Neural progenitor cell (in vitro differentiated cells): ENCODE results near the gene COL26A1. TPM values are rescaled to one million over a fixed set of nuclear protein-coding genes. Genes with fewer than 3 reads are reported as not detected.

Experiments used
- DNase-seq: peaks from one replicate; pipeline ENCODE4 v3.0.0-alpha.2; 2016; ENCODE audit warnings: low spot score
- H2AFZ ChIP-seq: fragments of 200-600 bp; sonication (generic); replicated peaks from 2 replicates; pipeline ENCODE4 v1.6.1; 2016; ENCODE audit warnings: antibody characterized with exemption
- H3F3A ChIP-seq: fragments of 200-600 bp; sonication (generic); 2 replicates; pipeline ENCODE4 v1.6.1; 2016; ENCODE audit warnings: antibody characterized with exemption, low read depth
- H3K27ac ChIP-seq: fragments of 200-600 bp; sonication (generic); 2 replicates; pipeline ENCODE4 v1.5.1; 2016; ENCODE audit warnings: mild to moderate bottlenecking
- H3K27me3 ChIP-seq: fragments of 200-600 bp; sonication (generic); 2 replicates; pipeline ENCODE4 v1.6.1; 2016; ENCODE audit warnings: mild to moderate bottlenecking, moderate library complexity
- H3K36me3 ChIP-seq: fragments of 200-600 bp; sonication (generic); 2 replicates; pipeline ENCODE4 v1.5.1; 2016
- H3K4me1 ChIP-seq: fragments of 200-600 bp; sonication (generic); 2 replicates; pipeline ENCODE4 v1.6.1; 2016; ENCODE audit warnings: mixed run types
- H3K4me2 ChIP-seq: fragments of 200-600 bp; sonication (generic); 2 replicates; pipeline ENCODE4 v1.6.1; 2016
- H3K4me3 ChIP-seq: fragments of 200-600 bp; sonication (generic); 2 replicates; pipeline ENCODE4 v1.5.1; 2016
- H3K79me2 ChIP-seq: fragments of 200-600 bp; sonication (generic); 2 replicates; pipeline ENCODE4 v1.6.1; 2016; ENCODE audit warnings: low read depth
- H3K9ac ChIP-seq: fragments of 200-600 bp; sonication (generic); 2 replicates; pipeline ENCODE4 v1.6.1; 2016
- H3K9me3 ChIP-seq: fragments of 200-600 bp; sonication (generic); 2 replicates; pipeline ENCODE4 v1.5.1; 2016; ENCODE audit warnings: low read depth
- H4K20me1 ChIP-seq: fragments of 200-600 bp; sonication (generic); 2 replicates; pipeline ENCODE4 v1.6.1; 2016; ENCODE audit warnings: low read depth
- H3K27ac Mint-ChIP-seq: 3 replicates; pipeline ENCODE4 v1.8.0; 2021; ENCODE audit warnings: mixed read lengths
- H3K27me3 Mint-ChIP-seq: 2 replicates; pipeline ENCODE4 v1.8.0; 2022; ENCODE audit warnings: low read depth, mild to moderate bottlenecking, inconsistent platforms, moderate library complexity, mixed read lengths; ENCODE audit not compliant: insufficient read depth
- H3K36me3 Mint-ChIP-seq: 3 replicates; pipeline ENCODE4 v1.8.0; 2021; ENCODE audit warnings: mixed read lengths
- H3K4me1 Mint-ChIP-seq: 3 replicates; pipeline ENCODE4 v1.8.0; 2021; ENCODE audit warnings: mixed read lengths
- H3K4me3 Mint-ChIP-seq: 3 replicates; pipeline ENCODE4 v1.8.0; 2021; ENCODE audit warnings: mild to moderate bottlenecking, moderate library complexity, mixed read lengths
- H3K9me3 Mint-ChIP-seq: 3 replicates; pipeline ENCODE4 v1.8.0; 2020; ENCODE audit warnings: mixed read lengths
- EZH2 ChIP-seq: fragments of 200-600 bp; sonication (generic); IDR thresholded peaks from 2 replicates; pipeline ENCODE4 v1.6.1; 2017; ENCODE audit warnings: antibody characterized with exemption, mild to moderate bottlenecking, moderate library complexity
- EZH2phosphoT487 ChIP-seq: fragments of 200-600 bp; sonication (generic); IDR thresholded peaks from 2 replicates; pipeline ENCODE4 v1.6.1; 2017; ENCODE audit warnings: antibody characterized with exemption
- total RNA-seq: library from RNA; depleted of rRNA; stranded (reverse); fragments of >200 nt; gene quantifications from 2 replicates; pipeline ENCODE4 v1.2.3, GENCODE V29; 2015; ENCODE audit warnings: low replicate concordance
- TF ChIP-seq, protein P1 (sequence below): fragments of 200-600 bp; sonication (generic); IDR thresholded peaks from 2 replicates; pipeline ENCODE4 v1.5.1; 2017; ENCODE audit warnings: antibody characterized with exemption, mild to moderate bottlenecking

Gene COL26A1
- total RNA-seq, 1 donor from 2014 or later = 26.7 TPM

DNA sequence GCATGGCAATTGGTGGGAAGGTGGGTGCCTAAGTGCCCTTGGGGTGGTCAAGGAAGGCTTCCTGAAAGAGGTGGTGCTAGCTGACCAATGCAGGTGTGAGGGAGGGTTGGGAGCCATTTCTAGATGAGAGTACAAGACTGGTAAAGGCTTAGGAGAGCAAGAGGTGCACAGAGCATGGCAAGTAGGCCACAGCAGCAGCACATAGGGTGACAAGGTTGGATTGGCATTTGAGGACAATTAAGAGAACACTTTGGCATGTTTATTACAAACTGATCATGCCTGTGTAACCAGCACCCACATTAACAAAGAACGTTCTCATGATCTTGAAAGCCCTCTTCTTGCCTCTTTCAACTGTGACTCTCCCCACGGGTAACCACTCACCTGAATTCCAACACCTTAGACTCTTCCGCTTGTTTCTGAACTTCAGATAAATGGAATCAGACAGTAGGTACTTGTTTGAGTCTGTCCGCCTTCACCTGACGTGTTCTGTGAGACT, 158.8 kb downstream of the COL26A1 start:
- DNase-seq = no peak
- no peak overlapping the region for H3K4me2 ChIP-seq
- no peaks in the 10 kb centered on the region for H3K27me3 Mint-ChIP-seq
- no peak overlapping the region for H3K27ac Mint-ChIP-seq
- no peaks in the 10 kb centered on the region for H3K36me3 ChIP-seq
- H3K4me1 ChIP-seq = no peaks in the 10 kb centered on the region
- H3F3A ChIP-seq = no peaks in the 10 kb centered on the region
- no peak overlapping the region for H3K9ac ChIP-seq
- H3K9me3 ChIP-seq = no peaks in the 10 kb centered on the region
- peaks cover 20% of the 10 kb centered on the region for H3K4me1 Mint-ChIP-seq
- peaks cover 7% of the 10 kb centered on the region for H4K20me1 ChIP-seq
- no peaks in the 10 kb centered on the region for H3K27me3 ChIP-seq
- peaks cover 12% of the 10 kb centered on the region for H3K36me3 Mint-ChIP-seq
- peaks cover 7% of the 10 kb centered on the region for H3K9me3 Mint-ChIP-seq
- no peak overlapping the region for H3K4me3 ChIP-seq
- no peak overlapping the region for H3K4me3 Mint-ChIP-seq
- TF ChIP-seq, protein P1, sequence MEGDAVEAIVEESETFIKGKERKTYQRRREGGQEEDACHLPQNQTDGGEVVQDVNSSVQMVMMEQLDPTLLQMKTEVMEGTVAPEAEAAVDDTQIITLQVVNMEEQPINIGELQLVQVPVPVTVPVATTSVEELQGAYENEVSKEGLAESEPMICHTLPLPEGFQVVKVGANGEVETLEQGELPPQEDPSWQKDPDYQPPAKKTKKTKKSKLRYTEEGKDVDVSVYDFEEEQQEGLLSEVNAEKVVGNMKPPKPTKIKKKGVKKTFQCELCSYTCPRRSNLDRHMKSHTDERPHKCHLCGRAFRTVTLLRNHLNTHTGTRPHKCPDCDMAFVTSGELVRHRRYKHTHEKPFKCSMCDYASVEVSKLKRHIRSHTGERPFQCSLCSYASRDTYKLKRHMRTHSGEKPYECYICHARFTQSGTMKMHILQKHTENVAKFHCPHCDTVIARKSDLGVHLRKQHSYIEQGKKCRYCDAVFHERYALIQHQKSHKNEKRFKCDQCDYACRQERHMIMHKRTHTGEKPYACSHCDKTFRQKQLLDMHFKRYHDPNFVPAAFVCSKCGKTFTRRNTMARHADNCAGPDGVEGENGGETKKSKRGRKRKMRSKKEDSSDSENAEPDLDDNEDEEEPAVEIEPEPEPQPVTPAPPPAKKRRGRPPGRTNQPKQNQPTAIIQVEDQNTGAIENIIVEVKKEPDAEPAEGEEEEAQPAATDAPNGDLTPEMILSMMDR = no peak
- no peak for TF ChIP-seq EZH2phosphoT487
- H2AFZ ChIP-seq = no peak overlapping the region
- no peaks in the 10 kb centered on the region for H3K79me2 ChIP-seq
- H3K27ac ChIP-seq = no peak overlapping the region

DNA sequence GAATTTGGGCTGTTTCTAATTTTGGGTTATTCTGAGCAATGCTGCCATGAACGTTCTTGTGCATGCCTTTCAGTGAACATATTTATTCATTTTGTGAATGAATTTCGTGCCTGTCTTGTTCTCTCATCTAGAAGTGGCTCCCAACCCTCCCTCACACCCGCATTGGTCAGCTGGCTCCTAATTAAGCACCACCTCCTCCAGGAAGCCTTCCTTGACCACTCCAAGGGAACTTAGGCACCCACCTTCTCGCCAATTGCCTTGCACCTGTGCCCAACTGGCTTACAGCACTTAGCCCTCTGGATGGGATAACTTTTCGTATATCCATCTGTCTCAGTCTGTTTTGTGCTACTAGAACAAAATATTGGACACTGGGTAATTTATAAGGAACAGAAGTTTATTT, 159.3 kb downstream of the COL26A1 start:
- peaks cover under 1% of the 10 kb centered on the region for H3K27me3 Mint-ChIP-seq
- no peak overlapping the region for H3K4me3 Mint-ChIP-seq
- Histone ChIP-seq H3K27ac (no peak overlapping the region), H3K9ac (no peak overlapping the region), H3K27me3 (no peaks in the 10 kb centered on the region), H4K20me1 (peaks cover 2% of the 10 kb centered on the region), H3K4me3 (no peak overlapping the region), H3K4me2 (no peak overlapping the region), H3K36me3 (no peaks in the 10 kb centered on the region), H3K9me3 (no peaks in the 10 kb centered on the region), H3F3A (no peaks in the 10 kb centered on the region), H3K4me1 (no peaks in the 10 kb centered on the region), H2AFZ (no peak overlapping the region), H3K79me2 (no peaks in the 10 kb centered on the region)
- peaks cover 7% of the 10 kb centered on the region for H3K9me3 Mint-ChIP-seq
- peaks cover 15% of the 10 kb centered on the region for H3K4me1 Mint-ChIP-seq
- H3K36me3 Mint-ChIP-seq = peaks cover 12% of the 10 kb centered on the region
- H3K27ac Mint-ChIP-seq = no peak overlapping the region
- DNase-seq = no peak
- TF ChIP-seq EZH2phosphoT487 (no peak), EZH2 (no peak)
- TF ChIP-seq, protein P1 = no peak

DNA sequence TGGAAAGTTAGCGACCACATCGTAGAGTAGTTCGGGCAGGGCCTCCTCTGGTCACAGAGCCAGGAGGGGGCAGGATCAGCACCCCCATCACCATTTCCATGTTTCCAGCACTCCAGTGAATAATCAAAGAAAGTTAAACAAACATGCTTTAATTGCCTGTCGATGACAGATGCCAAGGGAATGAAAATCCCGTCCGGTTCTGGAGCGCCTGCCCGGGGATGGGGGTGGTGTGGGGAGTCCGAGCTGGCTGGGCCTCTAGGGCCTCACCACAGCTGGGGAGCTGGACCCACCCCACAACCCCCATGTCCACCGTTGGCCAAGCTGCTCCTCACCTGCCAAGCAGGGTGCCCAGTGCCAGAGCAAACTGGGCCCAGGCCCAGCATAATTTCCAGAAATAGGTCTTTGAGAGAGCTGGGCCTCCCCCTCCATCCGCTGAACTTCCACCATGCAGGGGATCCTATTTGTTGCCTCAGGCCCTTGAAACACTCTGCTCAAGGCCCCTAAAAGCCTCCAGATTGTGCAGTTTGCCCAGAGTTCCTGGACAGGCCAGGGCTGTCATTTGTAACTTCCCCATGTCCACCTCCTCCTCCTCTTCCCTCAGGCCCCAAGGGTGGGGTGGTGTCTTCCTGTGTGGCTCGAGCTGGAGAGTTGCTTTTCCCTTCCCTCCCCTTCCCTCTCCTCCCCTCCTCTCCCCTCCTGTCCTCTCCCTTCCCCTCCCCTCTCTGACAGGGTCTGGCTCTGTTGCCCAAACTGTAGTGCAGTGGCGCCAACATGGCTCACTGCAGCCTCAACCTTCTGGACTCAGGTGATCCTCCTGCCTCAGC, 165.4 kb downstream of the COL26A1 start:
- peaks cover 9% of the 10 kb centered on the region for H3K36me3 Mint-ChIP-seq
- Histone ChIP-seq H3F3A (no peaks in the 10 kb centered on the region), H3K4me1 (no peaks in the 10 kb centered on the region), H3K9ac (no peak overlapping the region), H3K27me3 (no peaks in the 10 kb centered on the region), H3K9me3 (no peaks in the 10 kb centered on the region), H3K79me2 (no peaks in the 10 kb centered on the region), H3K27ac (no peak overlapping the region), H3K4me3 (no peak overlapping the region), H3K36me3 (no peaks in the 10 kb centered on the region), H2AFZ (no peak overlapping the region), H4K20me1 (no peaks in the 10 kb centered on the region), H3K4me2 (no peak overlapping the region)
- peaks cover 5% of the 10 kb centered on the region for H3K9me3 Mint-ChIP-seq
- no peak overlapping the region for H3K27ac Mint-ChIP-seq
- DNase-seq = no peak
- H3K4me3 Mint-ChIP-seq = peak overlapping the region; percentile 60
- peaks cover 8% of the 10 kb centered on the region for H3K4me1 Mint-ChIP-seq
- H3K27me3 Mint-ChIP-seq = peaks cover 7% of the 10 kb centered on the region
- TF ChIP-seq EZH2 (no peak), EZH2phosphoT487 (no peak)
- TF ChIP-seq, protein P1 = no peak
